ENCODE measurements around the gene NAGLU.

GRCh38 chr17:42544874-42545283 lies 8.8 kb downstream of the NAGLU start:
- TF ChIP-seq CTCF (conservative IDR thresholded peaks at IDR 0.05; ENCODE audit: low read depth in 2 of 2) (no peak), REST (IDR thresholded peaks at IDR 0.05; ENCODE audit: unreplicated experiment) (no peak), EZH2 (IDR thresholded peaks at IDR 0.05; ENCODE audit: low read depth, unreplicated experiment) (no peak), STAT1 (IDR thresholded peaks at IDR 0.05; ENCODE audit: unreplicated experiment) (no peak), POLR2AphosphoS5 (IDR thresholded peaks at IDR 0.05; ENCODE audit: low read depth) (no peak), CREB1 (CRISPR knock-in tag; IDR thresholded peaks at IDR 0.05; ENCODE audit: low read depth) (no peak), EZH2phosphoT487 (IDR thresholded peaks at IDR 0.05; ENCODE audit: unreplicated experiment) (no peak), ETS1 (IDR thresholded peaks at IDR 0.05) (no peak), NANOG (IDR thresholded peaks at IDR 0.05; ENCODE audit: borderline replicate concordance) (no peak), JUNB (IDR thresholded peaks at IDR 0.05; ENCODE audit: unreplicated experiment) (no peak), ZNF331 (CRISPR knock-in tag; IDR thresholded peaks at IDR 0.05; ENCODE audit: low read depth) (no peak), ZNF114 (CRISPR knock-in tag; IDR thresholded peaks at IDR 0.05) (no peak)
